Mesendoderm (in vitro differentiated cells): ENCODE data around the gene DDX54.

Experiments
- DNase-seq: peaks from one replicate; pipeline ENCODE4 v3.0.0; 2013
- H2AK5ac ChIP-seq: 2 replicates; pipeline ENCODE4 v1.6.1; 2013; ENCODE audit warnings: low read length, inconsistent platforms
- H2BK120ac ChIP-seq: 2 replicates; pipeline ENCODE4 v1.6.1; 2013; ENCODE audit warnings: low read depth, mild to moderate bottlenecking, low read length, moderate library complexity, mixed read lengths
- H2BK15ac ChIP-seq: replicated peaks from 2 replicates; pipeline ENCODE4 v1.6.1; 2013; ENCODE audit warnings: low read depth, mild to moderate bottlenecking, moderate library complexity
- H2BK5ac ChIP-seq: 2 replicates; pipeline ENCODE4 v1.6.1; 2013; ENCODE audit warnings: low read length, inconsistent platforms
- H3K18ac ChIP-seq: 2 replicates; pipeline ENCODE4 v1.6.1; 2013; ENCODE audit warnings: mild to moderate bottlenecking, low read length, mixed read lengths
- H3K23ac ChIP-seq: one replicate; pipeline ENCODE4 v1.6.1; 2013; ENCODE audit warnings: low read length
- H3K27ac ChIP-seq: 2 replicates; pipeline ENCODE4 v1.5.1; 2013; ENCODE audit warnings: low read depth, mild to moderate bottlenecking, inconsistent platforms, low read length, moderate library complexity
- H3K27me3 ChIP-seq: 2 replicates; pipeline ENCODE4 v1.6.1; 2013; ENCODE audit warnings: low read length, control low read depth, mild to moderate bottlenecking, inconsistent platforms; ENCODE audit not compliant: insufficient read depth, poor library complexity
- H3K36me3 ChIP-seq: 2 replicates; pipeline ENCODE4 v1.6.1; 2013; ENCODE audit warnings: low read length, inconsistent platforms; ENCODE audit not compliant: control insufficient read depth, insufficient read depth
- H3K4ac ChIP-seq: one replicate; pipeline ENCODE4 v1.6.1; 2013; ENCODE audit warnings: low read depth, mild to moderate bottlenecking, low read length, moderate library complexity
- H3K4me1 ChIP-seq: 2 replicates; pipeline ENCODE4 v1.6.1; 2013; ENCODE audit warnings: low read depth, low read length, inconsistent platforms; ENCODE audit not compliant: control insufficient read depth
- H3K4me2 ChIP-seq: 2 replicates; pipeline ENCODE4 v1.6.1; 2013; ENCODE audit warnings: low read length
- H3K4me3 ChIP-seq: 2 replicates; pipeline ENCODE4 v1.5.1; 2013; ENCODE audit warnings: mild to moderate bottlenecking, low read length
- H3K56ac ChIP-seq: one replicate; pipeline ENCODE4 v1.6.1; 2013; ENCODE audit warnings: low read length
- H3K79me1 ChIP-seq: 2 replicates; pipeline ENCODE4 v1.6.1; 2013; ENCODE audit warnings: low read length, inconsistent platforms
- H3K79me2 ChIP-seq: 2 replicates; pipeline ENCODE4 v1.6.1; 2013; ENCODE audit warnings: mild to moderate bottlenecking, low read length; ENCODE audit not compliant: control insufficient read depth, insufficient read depth
- H3K9ac ChIP-seq: 2 replicates; pipeline ENCODE4 v1.6.1; 2013; ENCODE audit warnings: low read length, inconsistent platforms
- H4K5ac ChIP-seq: one replicate; pipeline ENCODE4 v1.6.1; 2013; ENCODE audit warnings: low read length
- H4K8ac ChIP-seq: one replicate; pipeline ENCODE4 v1.6.1; 2013; ENCODE audit warnings: low read depth, mild to moderate bottlenecking, control low read depth, low read length, moderate library complexity
- WGBS: extraction: QIAGEN DNeasy Blood & Tissue Kit; methylation state at CpG from one replicate; pipeline ENCODE4 v1.1.7; 2013; ENCODE audit warnings: low lambda C conversion rate, missing lambda C conversion rate; ENCODE audit not compliant: insufficient coverage; ENCODE audit errors: extremely low coverage; 5-methylcytosine and 5-hydroxymethylcytosine counted together

Gene DDX54

DNA sequence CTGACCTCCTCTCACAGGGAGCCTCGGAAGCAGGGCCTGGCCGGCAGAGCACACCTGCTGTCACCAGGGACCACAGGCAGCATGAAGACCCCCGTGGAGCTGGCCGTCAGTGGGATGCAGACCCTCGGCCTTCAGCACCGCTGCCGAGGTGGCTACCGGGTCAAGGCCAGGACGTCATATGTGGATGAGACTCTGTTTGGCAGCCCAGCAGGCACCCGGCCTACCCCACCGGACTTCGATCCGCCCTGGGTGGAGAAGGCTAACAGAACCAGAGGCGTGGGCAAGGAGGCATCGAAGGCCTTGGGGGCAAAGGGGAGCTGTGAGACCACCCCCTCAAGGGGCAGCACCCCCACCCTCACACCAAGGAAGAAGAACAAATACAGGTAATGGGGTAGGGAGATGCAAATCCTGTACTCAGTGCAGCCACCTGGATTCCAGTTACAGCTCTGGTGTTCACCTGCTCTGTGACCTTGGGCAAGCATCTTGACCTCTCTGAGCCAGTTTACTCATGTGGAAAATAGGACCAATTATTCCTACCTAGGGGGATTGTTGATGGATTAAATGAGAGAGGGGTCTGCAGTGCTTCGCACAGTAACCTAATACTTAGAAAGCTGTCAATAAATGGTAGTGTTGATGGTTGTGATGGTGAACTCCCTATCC, 1.5 kb upstream of the DDX54 start:
- H3K4ac ChIP-seq: no peak overlapping the region
- H3K79me1 ChIP-seq: peaks cover 12% of the 10 kb centered on the region
- no peak overlapping the region for H2AK5ac ChIP-seq
- H3K27me3 ChIP-seq: no peaks in the 10 kb centered on the region
- no peak overlapping the region for H3K23ac ChIP-seq
- H3K27ac ChIP-seq: no peak overlapping the region
- H3K4me1 ChIP-seq: no peaks in the 10 kb centered on the region
- peaks cover 4% of the 10 kb centered on the region for H3K36me3 ChIP-seq
- H2BK15ac ChIP-seq: no peak overlapping the region
- H4K5ac ChIP-seq: no peak overlapping the region
- H3K56ac ChIP-seq: peak overlapping the region; percentile 17
- DNase-seq: no peak
- H3K9ac ChIP-seq: peak overlapping the region; percentile 8
- no peak overlapping the region for H3K4me3 ChIP-seq
- no peak overlapping the region for H2BK5ac ChIP-seq
- H2BK120ac ChIP-seq: no peak overlapping the region
- H3K18ac ChIP-seq: no peak overlapping the region
- H3K4me2 ChIP-seq: no peak overlapping the region
- WGBS: no CpG with 5 or more reads among the region's 16 CpGs
- peaks cover 22% of the 10 kb centered on the region for H3K79me2 ChIP-seq
- H4K8ac ChIP-seq: no peak overlapping the region

DNA sequence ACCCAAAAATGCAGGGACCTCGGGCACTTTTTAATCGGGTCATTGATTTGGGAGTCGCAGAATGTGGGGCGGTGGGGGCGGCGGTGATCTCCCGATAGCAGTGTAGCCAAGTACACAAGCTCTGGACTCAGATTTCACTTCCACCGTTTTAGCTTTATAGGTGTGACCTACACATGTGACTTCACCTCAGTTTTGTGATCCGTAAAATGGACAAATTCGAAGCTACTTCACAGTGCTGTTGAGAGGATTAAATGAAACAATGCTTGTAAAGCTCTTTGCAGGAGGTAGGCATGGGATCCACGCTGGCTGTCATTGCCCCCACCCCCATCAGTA, 721 bp upstream of the DDX54 start:
- Histone ChIP-seq H3K79me2 (peaks cover 22% of the 10 kb centered on the region), H3K4me1 (no peaks in the 10 kb centered on the region), H4K5ac (no peak overlapping the region), H2BK5ac (no peak overlapping the region), H3K4me2 (peak overlapping the region; percentile 4), H2AK5ac (no peak overlapping the region), H3K4me3 (peak overlapping the region; percentile 38), H2BK120ac (no peak overlapping the region), H3K27me3 (no peaks in the 10 kb centered on the region), H3K27ac (no peak overlapping the region), H3K18ac (peak overlapping the region; percentile 51), H3K23ac (no peak overlapping the region), H3K36me3 (peaks cover 2% of the 10 kb centered on the region), H3K79me1 (peaks cover 12% of the 10 kb centered on the region), H3K56ac (peak overlapping the region; percentile 81), H3K4ac (no peak overlapping the region), H4K8ac (no peak overlapping the region), H2BK15ac (no peak overlapping the region), H3K9ac (peak overlapping the region; percentile 75)
- peak; percentile 64 for DNase-seq
- no CpG with 5 or more reads among the region's 11 CpGs for WGBS

DNA sequence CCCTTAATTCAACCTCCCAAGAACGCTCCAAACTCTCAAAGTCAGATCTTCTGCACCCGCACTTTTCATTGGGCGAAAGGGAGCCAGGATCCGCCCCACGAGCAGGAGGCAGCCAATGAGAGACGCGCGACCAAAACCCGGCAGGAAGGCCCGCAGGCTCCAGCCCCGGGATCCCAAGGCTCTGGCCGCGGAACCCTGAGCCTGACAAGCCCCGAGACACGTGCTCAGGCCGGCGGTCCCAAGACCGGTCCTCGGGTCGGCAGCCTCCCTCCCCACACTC, 438 bp downstream of the DDX54 start:
- Histone ChIP-seq H3K56ac (peak overlapping the region; percentile 97), H3K27ac (peak overlapping the region; percentile 82), H3K4ac (peak overlapping the region; percentile 99), H3K79me2 (peaks cover 22% of the 10 kb centered on the region), H3K23ac (no peak overlapping the region), H3K18ac (peak overlapping the region; percentile 95), H3K4me2 (peak overlapping the region; percentile 44), H3K36me3 (peaks cover 4% of the 10 kb centered on the region), H2AK5ac (no peak overlapping the region), H3K4me1 (no peaks in the 10 kb centered on the region), H3K4me3 (peak overlapping the region; percentile 97), H3K9ac (peak overlapping the region; percentile 96), H2BK120ac (no peak overlapping the region), H4K8ac (peak overlapping the region; percentile 70), H2BK5ac (no peak overlapping the region), H4K5ac (no peak overlapping the region), H3K79me1 (peaks cover 17% of the 10 kb centered on the region), H2BK15ac (no peak overlapping the region), H3K27me3 (no peaks in the 10 kb centered on the region)
- no CpG with 5 or more reads among the region's 20 CpGs for WGBS
- DNase-seq: peak; percentile 93

DNA sequence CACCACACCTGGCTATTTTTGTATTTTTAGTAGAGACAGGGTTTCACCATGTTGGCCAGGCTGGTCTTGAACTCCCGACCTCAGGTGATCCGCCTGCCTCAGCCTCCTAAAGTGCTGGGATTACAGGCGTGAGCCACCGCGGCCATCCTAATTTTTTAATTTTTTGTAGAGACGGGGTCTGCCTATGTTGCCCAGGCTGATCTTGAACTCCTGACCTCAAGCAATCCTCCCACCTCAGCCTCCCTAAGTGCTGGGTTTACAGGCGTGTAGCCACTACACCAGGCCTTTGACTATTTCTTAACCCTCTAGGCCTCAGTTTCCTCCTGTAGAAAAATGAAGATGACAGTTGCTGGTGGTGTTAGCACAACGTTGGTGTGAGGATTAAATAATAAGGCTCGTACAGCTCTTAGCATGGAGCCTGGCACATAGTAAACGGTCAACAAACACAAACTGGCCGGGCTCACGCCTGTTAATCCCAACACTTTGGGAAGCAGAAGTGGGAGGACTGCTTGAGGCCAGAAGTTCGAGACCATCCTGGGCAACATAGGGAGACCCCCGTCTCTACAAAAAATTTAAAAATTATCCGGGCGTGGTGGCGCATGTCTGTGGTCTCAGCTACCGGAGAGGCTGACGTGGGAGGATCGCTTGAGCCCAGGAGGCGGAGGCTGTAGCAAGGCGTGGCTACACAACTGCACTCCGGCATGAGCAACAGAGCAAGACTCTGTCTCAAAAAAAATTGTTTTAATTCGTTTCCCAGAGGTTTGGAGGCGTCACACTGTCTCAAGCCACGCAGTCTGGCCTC, 979 bp downstream of the DDX54 start:
- H3K56ac ChIP-seq: peak overlapping the region; percentile 84
- H2AK5ac ChIP-seq: no peak overlapping the region
- no peak overlapping the region for H3K18ac ChIP-seq
- H3K79me2 ChIP-seq: peaks cover 22% of the 10 kb centered on the region
- H3K4me2 ChIP-seq: peak overlapping the region; percentile 10
- H3K4me1 ChIP-seq: no peaks in the 10 kb centered on the region
- H2BK5ac ChIP-seq: no peak overlapping the region
- H3K4ac ChIP-seq: no peak overlapping the region
- H3K27me3 ChIP-seq: no peaks in the 10 kb centered on the region
- no peak overlapping the region for H2BK15ac ChIP-seq
- no peak overlapping the region for H3K27ac ChIP-seq
- H4K5ac ChIP-seq: no peak overlapping the region
- no peak overlapping the region for H4K8ac ChIP-seq
- H3K9ac ChIP-seq: peak overlapping the region; percentile 96
- no peak for DNase-seq
- no peak overlapping the region for H3K23ac ChIP-seq
- H3K36me3 ChIP-seq: peaks cover 8% of the 10 kb centered on the region
- WGBS: no CpG with 5 or more reads among the region's 26 CpGs
- no peak overlapping the region for H2BK120ac ChIP-seq
- peaks cover 17% of the 10 kb centered on the region for H3K79me1 ChIP-seq
- H3K4me3 ChIP-seq: peak overlapping the region; percentile 78

DNA sequence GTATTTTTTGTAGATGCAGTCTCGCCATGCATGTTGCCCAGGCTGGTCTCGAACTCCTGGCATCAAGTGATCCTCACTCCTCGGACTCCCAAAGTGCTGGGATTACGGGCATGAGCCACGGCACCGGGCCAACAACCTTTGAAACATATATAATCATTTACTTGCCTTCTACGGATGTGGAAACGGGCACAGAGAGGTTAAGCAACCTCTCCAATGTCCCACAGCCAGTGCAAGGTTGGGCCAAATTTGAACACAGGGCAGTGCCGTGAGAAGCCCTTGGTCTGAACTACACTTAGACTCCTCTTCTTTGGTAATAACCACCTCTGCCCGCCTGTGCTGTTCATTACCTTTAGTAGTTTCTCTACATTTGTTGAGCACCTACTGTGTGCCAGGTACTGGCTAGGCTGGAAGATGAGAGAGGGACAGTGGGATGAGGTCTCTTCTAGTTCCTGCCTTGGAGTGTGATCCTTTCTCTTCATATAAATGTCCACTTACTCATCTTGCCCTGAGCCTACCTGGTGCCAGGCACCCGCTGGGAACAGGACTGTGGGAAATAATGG, 2.2 kb downstream of the DDX54 start:
- Histone ChIP-seq H3K4ac (no peak overlapping the region), H3K79me2 (peaks cover 22% of the 10 kb centered on the region), H3K56ac (no peak overlapping the region), H3K4me1 (no peaks in the 10 kb centered on the region), H3K4me2 (no peak overlapping the region), H3K4me3 (no peak overlapping the region), H4K8ac (no peak overlapping the region), H3K18ac (no peak overlapping the region), H2BK15ac (no peak overlapping the region), H3K27ac (no peak overlapping the region), H3K36me3 (peaks cover 10% of the 10 kb centered on the region), H2AK5ac (no peak overlapping the region), H3K79me1 (peaks cover 16% of the 10 kb centered on the region), H2BK120ac (no peak overlapping the region), H3K27me3 (no peaks in the 10 kb centered on the region), H4K5ac (no peak overlapping the region), H2BK5ac (no peak overlapping the region), H3K23ac (no peak overlapping the region), H3K9ac (no peak overlapping the region)
- no peak for DNase-seq
- no CpG with 5 or more reads among the region's 11 CpGs for WGBS
